ENCODE data around the gene SEMA3B. TPM values are rescaled to one million over a fixed set of nuclear protein-coding genes. Genes with fewer than 3 reads are reported as not detected.

The SEMA3B gene
- total RNA-seq, 2 donors from 2014 or later = 8.7 to 32.0 TPM

- WGBS = 86% methylated on average over 3 of the region's 3 CpGs
- TF ChIP-seq CTCF (IDR thresholded peaks at IDR 0.05) (no peak), POLR2A (IDR thresholded peaks at IDR 0.05) (no peak), POLR2AphosphoS5 (IDR thresholded peaks at IDR 0.05) (no peak)
- intact Hi-C loops (cut with DNase I) = no loop called here
These were observed 39.5 kb upstream of the SEMA3B start for GRCh38 chr3:50229490-50229889.

GRCh38 chr3:50230104-50230793 is 38.7 kb upstream of the SEMA3B start:
- Histone ChIP-seq H3K36me3 (no peaks in the 10 kb centered on the region), H3K4me1 (replicated peaks) (no peaks in the 10 kb centered on the region), H3K9me3 (no peaks in the 10 kb centered on the region), H3K4me3 (no peak overlapping the region), H3K27me3 (replicated peaks; ENCODE audit: insufficient read depth) (no peaks in the 10 kb centered on the region), H3K27ac (no peak overlapping the region)
- intact Hi-C loops (cut with DNase I) = no loop called here
- no peak for TF ChIP-seq CTCF (IDR thresholded peaks at IDR 0.05)
- TF ChIP-seq POLR2AphosphoS5 (IDR thresholded peaks at IDR 0.05) = no peak
- no peak for TF ChIP-seq POLR2A (IDR thresholded peaks at IDR 0.05)
- DNase-seq (ENCODE audit: low spot score) = no peak
- 92% methylated on average over 8 of the region's 8 CpGs for WGBS

More at GRCh38 chr3:50229490-50229889, 39.5 kb upstream of the SEMA3B start:
- H3K27ac ChIP-seq = no peak overlapping the region
- H3K4me3 ChIP-seq = no peak overlapping the region
- no peak for DNase-seq (ENCODE audit: low spot score)
- H3K36me3 ChIP-seq = no peaks in the 10 kb centered on the region
- H3K27me3 ChIP-seq (replicated peaks; ENCODE audit: insufficient read depth) = no peaks in the 10 kb centered on the region
- H3K4me1 ChIP-seq (replicated peaks) = no peaks in the 10 kb centered on the region
- no peaks in the 10 kb centered on the region for H3K9me3 ChIP-seq

GRCh38 chr3:50230794-50231125 is 38.2 kb upstream of the SEMA3B start:
- intact Hi-C loops (cut with DNase I) = no loop called here
- Histone ChIP-seq H3K4me3 (no peak overlapping the region), H3K36me3 (no peaks in the 10 kb centered on the region), H3K27me3 (replicated peaks; ENCODE audit: insufficient read depth) (no peaks in the 10 kb centered on the region), H3K27ac (no peak overlapping the region), H3K4me1 (replicated peaks) (no peaks in the 10 kb centered on the region), H3K9me3 (no peaks in the 10 kb centered on the region)
- no peak for DNase-seq (ENCODE audit: low spot score)
- no peak for TF ChIP-seq POLR2AphosphoS5 (IDR thresholded peaks at IDR 0.05)
- TF ChIP-seq POLR2A (IDR thresholded peaks at IDR 0.05) = no peak
- TF ChIP-seq CTCF (IDR thresholded peaks at IDR 0.05) = no peak
- 81% methylated on average over 4 of the region's 4 CpGs for WGBS

- DNase-seq (ENCODE audit: low spot score) = no peak
- WGBS = 71% methylated on average over 5 of the region's 5 CpGs
- Histone ChIP-seq H3K4me3 (no peak overlapping the region), H3K9me3 (no peaks in the 10 kb centered on the region), H3K27me3 (replicated peaks; ENCODE audit: insufficient read depth) (no peaks in the 10 kb centered on the region), H3K4me1 (replicated peaks) (no peaks in the 10 kb centered on the region), H3K36me3 (no peaks in the 10 kb centered on the region), H3K27ac (no peak overlapping the region)
- intact Hi-C loops (cut with DNase I) = no loop called here
- TF ChIP-seq CTCF (IDR thresholded peaks at IDR 0.05) (no peak), POLR2AphosphoS5 (IDR thresholded peaks at IDR 0.05) (no peak), POLR2A (IDR thresholded peaks at IDR 0.05) (no peak)
These were observed 37.4 kb upstream of the SEMA3B start for GRCh38 chr3:50231581-50231980.

GRCh38 chr3:50232303-50232702 is 36.6 kb upstream of the SEMA3B start:
- Histone ChIP-seq H3K4me3 (no peak overlapping the region), H3K27me3 (replicated peaks; ENCODE audit: insufficient read depth) (no peaks in the 10 kb centered on the region), H3K36me3 (no peaks in the 10 kb centered on the region), H3K27ac (no peak overlapping the region), H3K4me1 (replicated peaks) (no peaks in the 10 kb centered on the region), H3K9me3 (no peaks in the 10 kb centered on the region)
- intact Hi-C loops (cut with DNase I) = no loop called here
- TF ChIP-seq CTCF (IDR thresholded peaks at IDR 0.05) = no peak
- no peak for TF ChIP-seq POLR2A (IDR thresholded peaks at IDR 0.05)
- TF ChIP-seq POLR2AphosphoS5 (IDR thresholded peaks at IDR 0.05) = no peak
- no peak for DNase-seq (ENCODE audit: low spot score)
- WGBS = 77% methylated on average over 3 of the region's 3 CpGs

All from prostate gland (tissue), 2 donors.